Stimulated activated CD4-positive, alpha-beta T cell treated with anti-CD3 and anti-CD28 coated beads, Interleukin-15, amount 100 ng/mL, for 48 hours (primary cell): Measurements from ENCODE around the gene SPAG6.

ENCODE experiments used
- DNase-seq, 2 donors: peaks; one replicate each; pipeline ENCODE4 v3.0.0-alpha.2; 2020; ENCODE audit warnings: low read depth in 2 of 2

The SPAG6 gene

DNA sequence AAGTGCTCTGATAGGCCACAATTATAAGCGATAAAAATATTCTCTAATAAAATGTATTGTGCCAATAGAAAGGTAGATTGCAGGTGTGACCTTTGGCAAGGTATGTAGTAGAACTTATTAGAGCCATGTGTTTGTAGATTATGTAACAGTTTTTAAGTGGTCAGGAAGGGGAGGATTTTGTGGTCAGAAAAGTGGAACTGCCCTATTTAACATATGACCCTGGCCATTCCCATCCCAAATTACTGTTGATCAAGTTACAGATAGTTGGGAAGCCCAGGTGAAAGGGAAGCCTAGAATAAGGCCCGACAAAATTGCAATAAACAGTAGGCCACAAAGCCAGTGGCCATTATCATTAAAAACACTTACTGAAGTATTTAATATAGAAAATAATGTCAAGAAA is 89.2 kb downstream of the SPAG6 start:
- DNase-seq = no peak

DNA sequence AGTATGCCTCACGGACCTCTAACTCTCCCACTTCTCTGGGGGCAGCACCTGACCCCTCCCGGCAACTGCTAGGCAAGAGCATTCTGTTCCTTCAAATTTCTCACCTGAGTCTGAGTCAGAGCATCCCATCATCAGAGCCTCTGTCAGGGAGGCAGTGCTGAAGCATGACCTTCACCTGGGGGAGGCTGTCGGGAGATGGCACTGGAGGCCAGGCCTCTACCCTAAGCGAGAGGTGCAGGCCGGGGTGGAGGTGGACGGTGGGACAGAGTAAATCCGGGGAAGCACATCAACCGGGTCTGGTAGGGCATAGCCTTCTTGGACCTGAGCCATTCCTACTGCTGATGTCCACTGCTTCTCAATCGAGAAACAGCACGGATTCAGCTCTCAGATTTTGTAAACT is 90.4 kb downstream of the SPAG6 start:
- DNase-seq = no peak

DNA sequence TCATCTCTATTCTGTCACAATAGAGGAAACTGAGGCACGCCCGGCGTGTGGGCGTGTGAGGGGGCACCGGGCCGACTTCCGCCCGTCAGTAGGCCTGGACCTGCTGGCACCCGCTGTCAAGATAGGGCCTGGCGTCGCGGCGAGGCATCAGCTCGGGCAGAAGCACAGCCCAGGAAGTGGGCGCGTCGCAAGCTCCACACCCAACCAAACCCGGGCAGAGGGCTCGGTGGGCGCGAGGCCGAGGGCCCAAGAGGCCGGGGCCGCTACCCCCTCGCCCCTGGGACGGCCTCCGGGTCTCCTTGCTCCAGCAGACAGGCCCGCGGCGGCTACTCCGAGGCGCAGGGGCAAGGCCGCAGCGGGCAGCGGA is 91.2 kb downstream of the SPAG6 start:
- DNase-seq = peak in 1 of 2 donors; percentile 22

- DNase-seq = peak; percentile 74 to 77
Observed at GRCh38 chr10:22436893-22437619, 91.8 kb downstream of the SPAG6 start.

GRCh38 chr10:22437620-22438588 is 92.6 kb downstream of the SPAG6 start:
- peak in 1 of 2 donors; percentile 14 for DNase-seq

- no peak for DNase-seq
Observed at GRCh38 chr10:22438711-22439110, 93.4 kb downstream of the SPAG6 start.

- no peak for DNase-seq
Observed at GRCh38 chr10:22442063-22442462, 96.8 kb downstream of the SPAG6 start.

GRCh38 chr10:22442468-22442867 is 97.2 kb downstream of the SPAG6 start:
- no peak for DNase-seq

- no peak for DNase-seq
Observed at GRCh38 chr10:22443175-22443901, 98.0 kb downstream of the SPAG6 start.

DNA sequence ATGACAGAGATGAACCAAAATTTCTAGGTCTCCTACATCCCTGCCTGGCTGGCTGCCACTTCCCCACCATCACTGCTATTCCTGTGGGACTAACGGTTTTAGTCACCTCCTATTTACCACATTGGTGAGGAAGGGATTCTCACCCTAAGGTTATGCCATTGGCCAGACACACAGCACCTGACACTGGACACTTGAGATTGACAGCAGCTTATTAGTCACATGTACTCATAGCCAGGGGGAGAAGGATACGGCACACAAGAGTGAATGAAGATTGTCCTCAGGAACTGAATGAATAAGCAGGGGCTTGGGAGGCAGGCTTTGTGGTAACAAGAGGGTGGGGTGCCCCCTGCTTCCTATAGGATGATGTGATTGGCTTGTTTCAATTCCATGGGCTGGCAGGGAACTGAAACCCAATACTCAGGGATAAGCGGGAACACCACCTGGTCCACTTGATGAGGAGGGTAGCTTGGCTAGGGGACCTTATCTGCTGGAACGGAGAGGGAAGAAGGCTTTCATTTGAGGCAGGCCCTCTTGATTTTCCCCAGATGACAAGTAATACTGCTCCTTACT is 99.0 kb downstream of the SPAG6 start:
- no peak for DNase-seq

GRCh38 chr10:22445495-22445894 is 100.2 kb downstream of the SPAG6 start:
- no peak for DNase-seq

DNA sequence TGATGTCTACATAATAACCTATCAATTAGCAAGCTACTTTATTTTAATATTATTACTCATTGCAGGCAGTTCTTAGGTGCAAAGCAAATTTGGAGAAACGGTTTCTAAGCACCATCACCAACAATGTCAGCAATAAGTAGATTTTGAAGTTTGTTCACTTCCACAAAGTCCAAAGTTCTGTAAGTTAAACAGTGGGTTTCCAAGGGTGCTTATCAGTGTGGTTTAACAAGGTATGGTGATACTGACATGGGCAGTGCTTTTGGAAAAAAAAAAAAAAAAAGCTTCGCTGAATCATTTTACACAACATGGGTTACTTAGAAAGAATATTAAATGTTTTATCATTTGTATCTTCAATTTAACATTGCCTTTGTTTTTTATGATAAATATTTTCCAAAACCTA is 101.8 kb downstream of the SPAG6 start:
- DNase-seq = no peak

DNA sequence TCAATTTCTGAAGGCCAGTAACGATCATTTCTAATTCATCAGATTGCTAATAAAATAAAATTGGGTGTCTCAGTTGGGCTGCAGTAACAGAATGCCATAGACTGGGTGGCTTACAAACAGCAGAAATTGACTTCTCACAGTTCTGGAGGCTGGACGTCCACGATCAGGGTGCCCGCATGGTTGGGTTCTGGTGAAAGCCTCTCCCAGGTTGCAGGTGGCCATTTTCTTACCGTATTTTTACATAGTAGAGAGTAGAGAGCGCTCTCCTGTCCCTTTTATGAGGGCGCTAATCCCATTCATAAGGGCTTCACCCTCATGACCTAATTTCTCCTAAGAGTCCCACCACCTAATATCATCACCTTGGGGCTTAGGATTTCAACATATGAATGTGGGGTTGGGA is 106.0 kb downstream of the SPAG6 start:
- DNase-seq = no peak

- no peak for DNase-seq
Observed at GRCh38 chr10:22453320-22453719, 108.0 kb downstream of the SPAG6 start.

DNA sequence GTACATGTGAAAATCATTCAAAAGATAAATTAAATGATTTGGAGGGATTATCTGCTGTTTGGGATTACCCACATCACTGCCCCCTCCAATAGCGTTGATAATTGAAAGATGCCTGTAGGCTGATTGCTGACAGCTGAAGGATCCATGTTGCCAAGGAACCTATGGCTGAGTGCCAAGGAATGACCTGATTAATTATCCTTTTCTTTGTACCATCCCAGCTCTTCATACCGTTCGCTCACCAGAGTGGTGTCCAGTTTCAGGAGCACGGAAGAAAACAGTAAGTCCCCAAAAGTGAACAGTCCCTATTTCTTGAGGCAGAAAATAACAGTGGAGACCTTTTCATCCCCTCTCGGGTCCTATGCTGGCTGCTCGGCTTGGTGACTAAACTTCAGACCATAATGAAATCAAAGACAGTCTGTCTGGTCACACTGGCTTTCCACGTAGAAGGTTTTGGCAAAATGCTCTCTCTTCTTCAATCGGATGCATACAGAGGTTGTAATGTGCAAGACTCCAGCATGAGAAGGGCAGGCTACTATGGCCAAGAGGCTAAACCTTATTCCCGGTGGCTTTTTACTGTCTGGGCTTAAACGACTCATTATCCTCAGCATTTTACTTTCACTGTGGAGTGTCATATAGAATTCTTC is 108.8 kb downstream of the SPAG6 start:
- no peak for DNase-seq

GRCh38 chr10:22454634-22455033 is 109.3 kb downstream of the SPAG6 start:
- DNase-seq = no peak

DNA sequence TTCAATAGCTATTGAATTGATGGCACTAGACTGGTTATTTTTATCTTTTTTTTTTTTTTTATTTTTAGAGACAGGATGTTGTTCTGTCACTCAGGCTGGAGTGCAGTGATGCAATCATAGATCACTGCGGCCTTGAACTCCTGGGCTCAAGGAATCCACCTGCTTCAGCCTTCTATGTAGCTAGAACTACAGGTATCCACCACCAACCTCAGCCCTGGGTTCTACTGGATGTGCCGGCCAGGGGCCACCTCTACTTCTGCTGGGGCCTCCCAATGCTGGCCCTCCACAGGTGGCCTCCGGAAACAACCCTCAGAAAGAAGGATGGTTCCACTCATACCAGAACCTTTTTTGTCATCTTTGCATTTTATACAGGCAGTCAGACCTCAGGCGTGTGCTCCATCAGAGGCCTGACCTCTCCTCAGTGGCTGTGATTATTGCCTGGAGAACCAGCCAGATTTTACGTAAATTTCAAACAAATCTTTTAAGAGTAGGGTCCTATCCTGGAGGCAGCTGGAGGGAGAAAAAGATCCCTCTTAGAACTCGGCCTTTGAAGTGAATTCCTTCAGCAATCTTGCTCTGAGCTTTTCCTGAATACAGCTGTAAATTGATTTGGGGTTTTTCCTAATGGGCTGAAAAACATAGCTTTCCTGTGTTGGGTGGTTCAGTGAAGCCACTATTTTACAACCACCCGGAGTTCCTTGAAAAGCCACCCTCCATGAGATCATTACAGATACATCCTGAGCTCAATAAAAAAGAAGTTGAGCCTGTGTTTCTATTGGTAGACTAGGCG is 110.0 kb downstream of the SPAG6 start:
- DNase-seq = no peak

DNA sequence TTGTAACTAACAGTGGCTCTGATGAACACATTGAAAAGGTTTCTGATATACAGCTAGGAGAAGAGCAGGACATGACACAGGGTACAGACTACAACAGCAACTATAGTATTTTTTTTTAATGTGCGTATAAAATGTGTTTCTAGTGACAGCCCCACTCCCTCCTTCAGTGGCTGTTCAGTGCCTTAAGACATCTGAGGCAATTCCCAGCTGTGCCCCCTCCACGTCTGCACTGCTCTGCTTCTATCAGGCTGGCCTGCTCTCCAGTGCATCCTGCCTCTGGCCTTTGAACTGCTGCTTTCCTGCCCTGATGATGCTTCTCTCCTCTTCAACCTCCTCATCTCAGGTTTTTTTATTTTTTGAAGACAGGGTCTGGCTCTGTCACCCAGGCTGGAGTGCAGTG is 111.2 kb downstream of the SPAG6 start:
- DNase-seq = no peak

DNA sequence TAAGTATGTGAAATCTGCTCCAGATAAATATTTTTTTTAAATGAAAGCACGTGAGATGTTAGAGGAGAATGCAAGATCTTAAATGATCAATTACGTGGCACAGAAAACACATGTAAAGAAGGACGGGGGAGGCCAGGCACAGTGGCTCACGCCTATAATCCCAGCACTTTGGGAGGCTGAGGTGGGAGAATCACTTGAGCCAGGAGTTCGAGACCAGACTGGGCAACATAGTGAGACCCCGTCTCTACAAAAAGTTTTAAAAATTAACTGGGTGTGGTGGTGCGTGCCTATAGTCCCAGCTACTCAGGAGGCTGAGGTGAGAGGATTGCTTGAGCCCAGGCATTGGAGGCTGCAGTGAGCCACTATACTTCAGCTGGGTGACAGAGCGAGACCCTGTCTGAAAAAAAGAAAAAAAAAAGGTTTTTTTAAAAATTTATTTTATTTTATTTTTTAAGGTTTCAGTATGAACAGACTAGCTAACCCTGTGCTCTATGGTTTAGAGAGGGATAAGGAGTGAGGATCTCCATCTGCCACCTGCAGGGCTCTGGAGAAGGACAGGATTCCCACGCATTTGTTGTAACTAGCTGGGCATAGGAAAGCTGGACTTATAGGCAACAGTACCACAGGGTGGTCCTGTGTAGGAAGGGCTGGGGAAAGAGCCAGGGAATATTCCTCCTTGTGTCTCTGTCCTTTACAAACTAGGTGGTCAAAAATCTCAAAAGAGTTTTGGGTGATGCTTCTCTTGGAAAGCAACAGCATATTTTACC is 113.2 kb downstream of the SPAG6 start:
- DNase-seq = no peak

GRCh38 chr10:22459496-22459895 is 114.2 kb downstream of the SPAG6 start:
- no peak for DNase-seq
